ENCODE results near the gene TBL1X.

GRCh38 chrX:9434051-9434550, 30.8 kb upstream of the TBL1X start:
- no peak for TF ChIP-seq CTCF (conservative IDR thresholded peaks at IDR 0.05; ENCODE audit: low read length)
- no peak for TF ChIP-seq EZH2phosphoT487 (IDR thresholded peaks at IDR 0.05; ENCODE audit: borderline replicate concordance, low read depth, low read length)

All from OCI-LY7 (cell line).